ENCODE data around the gene ENKUR.

GRCh38 chr10:25028711-25029110, 12.8 kb upstream of the ENKUR start:
- TF ChIP-seq CTCF (IDR thresholded peaks at IDR 0.05 in 8 of 11, conservative IDR thresholded peaks at IDR 0.05 in 3 of 11) (no peak), POLR2A (IDR thresholded peaks at IDR 0.05) (no peak), POLR2AphosphoS5 (IDR thresholded peaks at IDR 0.05) (no peak)
